GM23338 (cell line): ENCODE results near the gene PLEKHA8. TPM values are rescaled to one million over a fixed set of nuclear protein-coding genes. Genes with fewer than 3 reads are reported as not detected.

Experiments
- ATAC-seq: fragments of 200-7000 bp; cut with Tn5 transposase; 3 replicates; pipeline ENCODE4 v1.9.1; 2020
- DNase-seq: peaks from one replicate; pipeline ENCODE4 v3.0.0-alpha.2; 2015; ENCODE audit warnings: low spot score
- H2AFZ ChIP-seq: fragments of 200-600 bp; sonication (generic); 2 replicates; pipeline ENCODE4 v1.8.0; 2016; ENCODE audit warnings: antibody characterized with exemption, mild to moderate bottlenecking, moderate library complexity
- H3F3A ChIP-seq: fragments of 200-600 bp; sonication (generic); replicated peaks from 2 replicates; pipeline ENCODE4 v1.8.0; 2017; ENCODE audit warnings: antibody characterized with exemption, mixed run types, low read depth
- H3K27ac ChIP-seq: fragments of 200-600 bp; sonication (generic); 2 replicates; pipeline ENCODE4 v1.6.1; 2016; ENCODE audit warnings: low read depth
- H3K27me3 ChIP-seq: fragments of 200-600 bp; sonication (generic); 2 replicates; pipeline ENCODE4 v1.8.0; 2016; ENCODE audit warnings: mild to moderate bottlenecking, mixed run types, moderate library complexity; ENCODE audit not compliant: insufficient read depth
- H3K36me3 ChIP-seq: fragments of 200-600 bp; sonication (generic); 2 replicates; pipeline ENCODE4 v1.8.0; 2016; ENCODE audit warnings: mild to moderate bottlenecking; ENCODE audit not compliant: insufficient read depth
- H3K4me1 ChIP-seq: fragments of 200-600 bp; sonication (generic); 2 replicates; pipeline ENCODE4 v1.8.0; 2016; ENCODE audit warnings: mild to moderate bottlenecking, moderate library complexity; ENCODE audit not compliant: insufficient read depth
- H3K4me2 ChIP-seq: fragments of 200-600 bp; sonication (generic); 2 replicates; pipeline ENCODE4 v1.7.1; 2017; ENCODE audit warnings: mixed run types
- H3K4me3 ChIP-seq: fragments of 200-600 bp; sonication (generic); 2 replicates; pipeline ENCODE4 v1.6.1; 2016; ENCODE audit warnings: mixed run types
- H3K79me2 ChIP-seq: fragments of 200-600 bp; sonication (generic); replicated peaks from 2 replicates; pipeline ENCODE4 v1.8.0; 2017; ENCODE audit warnings: mild to moderate bottlenecking; ENCODE audit not compliant: insufficient read depth
- H3K9me2 ChIP-seq: fragments of 200-600 bp; sonication (generic); 2 replicates; pipeline ENCODE4 v1.8.0; 2017; ENCODE audit not compliant: insufficient read depth
- H4K20me1 ChIP-seq: fragments of 200-600 bp; sonication (generic); replicated peaks from 2 replicates; pipeline ENCODE4 v1.8.0; 2017; ENCODE audit warnings: mild to moderate bottlenecking; ENCODE audit not compliant: insufficient read depth
- H3K27ac Mint-ChIP-seq: 2 replicates; pipeline ENCODE4 v1.8.0; 2020; ENCODE audit warnings: inconsistent platforms, mild to moderate bottlenecking, moderate library complexity, mixed read lengths
- H3K27me3 Mint-ChIP-seq: 3 replicates; pipeline ENCODE4 v1.8.0; 2022; ENCODE audit warnings: low read depth, mild to moderate bottlenecking, moderate library complexity, mixed read lengths, inconsistent platforms; ENCODE audit not compliant: insufficient read depth, poor library complexity
- H3K36me3 Mint-ChIP-seq: 3 replicates; pipeline ENCODE4 v1.8.0; 2021; ENCODE audit warnings: low read depth, mild to moderate bottlenecking, inconsistent platforms, moderate library complexity, mixed read lengths
- H3K4me1 Mint-ChIP-seq: 3 replicates; pipeline ENCODE4 v1.8.0; 2020; ENCODE audit warnings: mild to moderate bottlenecking, inconsistent platforms, mixed read lengths
- H3K4me3 Mint-ChIP-seq: 3 replicates; pipeline ENCODE4 v1.8.0; 2021; ENCODE audit warnings: moderate library complexity, mild to moderate bottlenecking, inconsistent platforms, mixed read lengths
- H3K9me3 Mint-ChIP-seq: 3 replicates; pipeline ENCODE4 v1.8.0; 2020; ENCODE audit warnings: moderate library complexity, mild to moderate bottlenecking, inconsistent platforms, mixed read lengths
- CREB1 ChIP-seq: fragments of 250-450 bp; sonication (Bioruptor Pico); IDR thresholded peaks from 2 replicates; pipeline ENCODE4 v1.5.0; 2020; ENCODE audit warnings: low read depth, mild to moderate bottlenecking, moderate library complexity
- CTCF ChIP-seq, 2 experiments: fragments of 200-600 bp in 1 of 2; sonication (generic) in 1 of 2; conservative IDR thresholded peaks; 2 replicates each; pipeline versions ENCODE4 v1.5.1 to v1.6.1; 2016 to 2017; ENCODE audit warnings: antibody characterized with exemption in 2 of 2, low read depth in 2 of 2, mild to moderate bottlenecking in 2 of 2, moderate library complexity in 1 of 2
- EZH2 ChIP-seq: fragments of 200-600 bp; sonication (generic); IDR thresholded peaks from one replicate; pipeline ENCODE4 v1.8.0; 2017; ENCODE audit warnings: antibody characterized with exemption, mild to moderate bottlenecking, low read depth; ENCODE audit not compliant: unreplicated experiment
- NANOG ChIP-seq: IDR thresholded peaks from 2 replicates; pipeline ENCODE4 v1.6.1; 2016; ENCODE audit warnings: antibody characterized with exemption, borderline replicate concordance
- POLR2AphosphoS5 ChIP-seq: IDR thresholded peaks from 2 replicates; pipeline ENCODE4 v1.6.1; 2016; ENCODE audit warnings: antibody characterized with exemption, low read depth
- REST ChIP-seq: IDR thresholded peaks from one replicate; pipeline ENCODE4 v1.6.1; 2018; ENCODE audit warnings: antibody characterized with exemption; ENCODE audit not compliant: unreplicated experiment
- STAT1 ChIP-seq: IDR thresholded peaks from one replicate; pipeline ENCODE4 v1.6.1; 2016; ENCODE audit warnings: antibody characterized with exemption; ENCODE audit not compliant: unreplicated experiment
- ZNF114 ChIP-seq: fragments of 250-450 bp; sonication (Bioruptor Pico); IDR thresholded peaks from 2 replicates; pipeline ENCODE4 v1.5.0; 2020; ENCODE audit warnings: mild to moderate bottlenecking, moderate library complexity
- ZNF331 ChIP-seq: fragments of 250-450 bp; sonication (Bioruptor Pico); IDR thresholded peaks from 2 replicates; pipeline ENCODE4 v1.5.0; 2020; ENCODE audit warnings: low read depth, mild to moderate bottlenecking, moderate library complexity
- ZNF462 ChIP-seq: fragments of 250-450 bp; sonication (Bioruptor Pico); IDR thresholded peaks from 2 replicates; pipeline ENCODE4 v1.5.0; 2020; ENCODE audit warnings: mild to moderate bottlenecking, moderate library complexity
- polyA plus RNA-seq: library from polyadenylated mRNA; unstranded; fragments of >200 nt; fragmentation: Nextera tagmentation; extraction: Ambion mirVana; gene quantifications from 2 replicates; pipeline ENCODE4 v1.2.1, GENCODE V29; 2016
- total RNA-seq: library from RNA; depleted of rRNA; stranded (reverse); fragments of >200 nt; shearing (Covaris generic); gene quantifications from 2 replicates; pipeline ENCODE4 v1.2.3, GENCODE V29; 2014

Gene PLEKHA8
- total and polyA plus RNA-seq, 2 experiments from 2014 or later, result 11.6 to 44.9 TPM

- TF ChIP-seq CTCF (conservative IDR thresholded peaks at IDR 0.05; ENCODE audit: low read depth in 2 of 2) (no peak), STAT1 (no peak)
These were observed 129.0 kb downstream of the PLEKHA8 start (continued) for GRCh38 chr7:30157204-30157603.

- H4K20me1 ChIP-seq, result no peaks in the 10 kb centered on the region; the same call in 1 of the 2 replicates
- peaks cover 46% of the 10 kb centered on the region for H3K4me1 ChIP-seq
- H3K36me3 ChIP-seq, result no peaks in the 10 kb centered on the region
- Mint-ChIP-seq H3K27ac (no peak overlapping the region), H3K4me3 (no peak overlapping the region), H3K27me3 (peaks cover 2% of the 10 kb centered on the region), H3K4me1 (peaks cover 62% of the 10 kb centered on the region), H3K36me3 (no peaks in the 10 kb centered on the region), H3K9me3 (no peaks in the 10 kb centered on the region)
- no peak for DNase-seq
- no peaks in the 10 kb centered on the region for H3F3A ChIP-seq
- H3K9me2 ChIP-seq, result no peaks in the 10 kb centered on the region
- ATAC-seq, result no peak
- no peak overlapping the region for H3K4me2 ChIP-seq
- no peaks in the 10 kb centered on the region for H3K27me3 ChIP-seq
- no peak overlapping the region for H3K4me3 ChIP-seq
- no peaks in the 10 kb centered on the region for H3K79me2 ChIP-seq
- H3K27ac ChIP-seq, result no peak overlapping the region
- H2AFZ ChIP-seq, result no peak overlapping the region
- TF ChIP-seq ZNF114 (CRISPR knock-in tag) (no peak), EZH2 (no peak), ZNF462 (CRISPR knock-in tag) (no peak), CREB1 (no peak), REST (no peak), POLR2AphosphoS5 (no peak), STAT1 (no peak), CTCF (conservative IDR thresholded peaks at IDR 0.05; ENCODE audit: low read depth in 2 of 2) (no peak), ZNF331 (CRISPR knock-in tag) (no peak), NANOG (no peak)
These were observed 131.0 kb downstream of the PLEKHA8 start for GRCh38 chr7:30159163-30159562.
